RWPE2 (cell line): Measurements from ENCODE around the gene MTERF4.
A peak's percentile ranks its signal among the peaks of the same experiment; 100 is the strongest.

Experiments
- ATAC-seq: fragments of 200-7000 bp; cut with Tn5 transposase; 3 replicates; pipeline ENCODE4 v1.9.1; 2021; ENCODE audit warnings: low read depth
- DNase-seq: peaks from one replicate; pipeline ENCODE4 v3.0.0-alpha.2; 2020; ENCODE audit warnings: low spot score
- H3K27ac ChIP-seq: fragments of 450-650 bp; 2 replicates; pipeline ENCODE4 v1.5.1; 2017; ENCODE audit warnings: mild to moderate bottlenecking; ENCODE audit not compliant: poor library complexity, severe bottlenecking
- H3K27me3 ChIP-seq: fragments of 250-450 bp; sonication (Bioruptor Pico); 2 replicates; pipeline ENCODE4 v1.5.1; 2021; ENCODE audit warnings: mild to moderate bottlenecking, moderate library complexity; ENCODE audit not compliant: insufficient read depth, poor library complexity, severe bottlenecking
- H3K36me3 ChIP-seq: fragments of 250-450 bp; sonication (Bioruptor Pico); 2 replicates; pipeline ENCODE4 v1.5.1; 2020; ENCODE audit warnings: low read depth, mild to moderate bottlenecking, moderate library complexity
- H3K4me1 ChIP-seq: fragments of 250-450 bp; sonication (Bioruptor Pico); 2 replicates; pipeline ENCODE4 v1.5.1; 2021; ENCODE audit warnings: mild to moderate bottlenecking, moderate library complexity; ENCODE audit not compliant: insufficient read depth, poor library complexity, severe bottlenecking
- H3K4me3 ChIP-seq: fragments of 250-450 bp; sonication (Bioruptor Pico); 2 replicates; pipeline ENCODE4 v1.5.1; 2021; ENCODE audit warnings: mild to moderate bottlenecking, moderate library complexity; ENCODE audit not compliant: severe bottlenecking
- H3K9me3 ChIP-seq: fragments of 250-450 bp; sonication (Bioruptor Pico); 2 replicates; pipeline ENCODE4 v1.5.1; 2021; ENCODE audit warnings: mild to moderate bottlenecking, moderate library complexity; ENCODE audit not compliant: severe bottlenecking
- TF ChIP-seq, protein P1 (sequence below): fragments of 450-650 bp; IDR thresholded peaks from one replicate; pipeline ENCODE4 v1.5.1; 2017; ENCODE audit warnings: mild to moderate bottlenecking, moderate library complexity; ENCODE audit not compliant: poor library complexity, severe bottlenecking

Gene MTERF4

GRCh38 chr2:241125626-241126025, 23.5 kb upstream of the MTERF4 start:
- Histone ChIP-seq H3K27ac (no peak overlapping the region), H3K4me3 (no peak overlapping the region), H3K4me1 (no peaks in the 10 kb centered on the region), H3K9me3 (no peaks in the 10 kb centered on the region), H3K27me3 (no peaks in the 10 kb centered on the region), H3K36me3 (peaks cover 20% of the 10 kb centered on the region)
- TF ChIP-seq, protein P1, sequence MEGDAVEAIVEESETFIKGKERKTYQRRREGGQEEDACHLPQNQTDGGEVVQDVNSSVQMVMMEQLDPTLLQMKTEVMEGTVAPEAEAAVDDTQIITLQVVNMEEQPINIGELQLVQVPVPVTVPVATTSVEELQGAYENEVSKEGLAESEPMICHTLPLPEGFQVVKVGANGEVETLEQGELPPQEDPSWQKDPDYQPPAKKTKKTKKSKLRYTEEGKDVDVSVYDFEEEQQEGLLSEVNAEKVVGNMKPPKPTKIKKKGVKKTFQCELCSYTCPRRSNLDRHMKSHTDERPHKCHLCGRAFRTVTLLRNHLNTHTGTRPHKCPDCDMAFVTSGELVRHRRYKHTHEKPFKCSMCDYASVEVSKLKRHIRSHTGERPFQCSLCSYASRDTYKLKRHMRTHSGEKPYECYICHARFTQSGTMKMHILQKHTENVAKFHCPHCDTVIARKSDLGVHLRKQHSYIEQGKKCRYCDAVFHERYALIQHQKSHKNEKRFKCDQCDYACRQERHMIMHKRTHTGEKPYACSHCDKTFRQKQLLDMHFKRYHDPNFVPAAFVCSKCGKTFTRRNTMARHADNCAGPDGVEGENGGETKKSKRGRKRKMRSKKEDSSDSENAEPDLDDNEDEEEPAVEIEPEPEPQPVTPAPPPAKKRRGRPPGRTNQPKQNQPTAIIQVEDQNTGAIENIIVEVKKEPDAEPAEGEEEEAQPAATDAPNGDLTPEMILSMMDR: no peak
- DNase-seq (no peak), ATAC-seq (no peak)

GRCh38 chr2:241123816-241124536, 21.9 kb upstream of the MTERF4 start:
- Histone ChIP-seq H3K27ac (no peak overlapping the region), H3K4me3 (no peak overlapping the region), H3K9me3 (no peaks in the 10 kb centered on the region), H3K36me3 (peaks cover 30% of the 10 kb centered on the region), H3K4me1 (no peaks in the 10 kb centered on the region), H3K27me3 (no peaks in the 10 kb centered on the region)
- TF ChIP-seq, protein P1: no peak
- ATAC-seq (peak; percentile 83), DNase-seq (no peak)

- Histone ChIP-seq H3K36me3 (peaks cover 34% of the 10 kb centered on the region), H3K4me3 (no peak overlapping the region), H3K4me1 (no peaks in the 10 kb centered on the region), H3K9me3 (no peaks in the 10 kb centered on the region), H3K27ac (no peak overlapping the region), H3K27me3 (no peaks in the 10 kb centered on the region)
- no peak for ATAC-seq
- no peak for DNase-seq
- TF ChIP-seq, protein P1: no peak
Measured at GRCh38 chr2:241122376-241123002, 20.4 kb upstream of the MTERF4 start.

DNA sequence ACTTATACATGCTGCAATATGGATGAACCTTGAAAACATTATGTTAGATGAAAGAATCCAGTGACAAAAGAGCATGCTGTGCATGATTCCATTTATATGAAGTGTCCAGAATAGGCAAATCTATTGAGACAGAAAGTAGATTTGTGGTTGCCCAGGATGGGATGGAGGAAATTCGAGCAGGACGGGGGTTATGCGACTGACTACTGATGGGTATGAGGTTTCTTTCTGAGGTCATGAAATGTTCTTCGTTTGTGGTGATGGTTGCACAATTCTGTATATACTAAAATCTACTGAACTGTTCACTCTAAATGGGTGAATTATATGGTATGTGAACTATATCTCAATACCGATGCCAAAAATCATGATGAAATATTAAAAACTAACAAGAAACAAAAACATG, 18.9 kb upstream of the MTERF4 start:
- Histone ChIP-seq H3K4me3 (no peak overlapping the region), H3K27ac (no peak overlapping the region), H3K4me1 (no peaks in the 10 kb centered on the region), H3K36me3 (peaks cover 34% of the 10 kb centered on the region), H3K27me3 (no peaks in the 10 kb centered on the region), H3K9me3 (no peaks in the 10 kb centered on the region)
- DNase-seq: no peak
- no peak for ATAC-seq
- TF ChIP-seq, protein P1: no peak

DNA sequence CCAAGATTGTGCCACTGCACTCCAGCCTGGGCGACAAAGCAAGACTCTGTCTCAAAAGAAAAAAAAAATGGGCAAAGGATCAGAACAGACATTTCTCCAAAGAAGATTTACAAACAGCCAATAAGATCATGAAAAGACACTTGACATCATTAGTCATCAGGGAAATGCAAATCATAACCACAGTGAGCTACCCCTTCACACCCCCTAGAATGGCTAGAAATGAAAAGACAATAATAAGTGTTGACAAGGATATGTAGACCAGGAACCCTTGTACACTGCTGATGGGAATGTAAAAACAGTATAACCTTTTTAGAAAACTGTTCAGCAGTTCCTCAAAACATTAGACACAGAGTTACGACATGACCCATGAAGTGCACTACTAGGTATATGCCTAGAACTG, 18.4 kb upstream of the MTERF4 start:
- H3K36me3 ChIP-seq: peaks cover 34% of the 10 kb centered on the region
- H3K4me3 ChIP-seq: no peak overlapping the region
- no peaks in the 10 kb centered on the region for H3K4me1 ChIP-seq
- TF ChIP-seq, protein P1: no peak
- H3K9me3 ChIP-seq: no peaks in the 10 kb centered on the region
- ATAC-seq (no peak), DNase-seq (no peak)
- H3K27me3 ChIP-seq: no peaks in the 10 kb centered on the region
- H3K27ac ChIP-seq: no peak overlapping the region
